ENCODE data around the gene VAV3.

DNA sequence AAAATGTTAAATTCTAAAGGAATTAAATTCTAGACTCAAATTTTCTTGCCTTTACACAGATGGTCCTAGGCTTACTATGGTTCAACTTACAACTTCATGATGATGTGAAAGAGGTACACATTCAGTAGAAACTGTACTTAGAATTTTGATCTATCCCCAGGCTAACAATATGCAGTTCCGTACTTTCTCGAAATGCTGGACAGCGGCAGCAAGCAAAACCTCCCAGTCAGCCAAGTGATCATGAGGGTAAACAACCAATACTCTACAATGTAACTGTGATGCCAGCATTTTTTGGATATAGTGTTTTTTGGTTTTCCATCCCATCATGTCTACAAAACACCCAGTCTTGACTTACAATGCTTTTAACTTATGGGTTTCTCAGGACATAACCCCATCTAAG is 25.7 kb downstream of the VAV3 start:
- TF ChIP-seq, protein P1, sequence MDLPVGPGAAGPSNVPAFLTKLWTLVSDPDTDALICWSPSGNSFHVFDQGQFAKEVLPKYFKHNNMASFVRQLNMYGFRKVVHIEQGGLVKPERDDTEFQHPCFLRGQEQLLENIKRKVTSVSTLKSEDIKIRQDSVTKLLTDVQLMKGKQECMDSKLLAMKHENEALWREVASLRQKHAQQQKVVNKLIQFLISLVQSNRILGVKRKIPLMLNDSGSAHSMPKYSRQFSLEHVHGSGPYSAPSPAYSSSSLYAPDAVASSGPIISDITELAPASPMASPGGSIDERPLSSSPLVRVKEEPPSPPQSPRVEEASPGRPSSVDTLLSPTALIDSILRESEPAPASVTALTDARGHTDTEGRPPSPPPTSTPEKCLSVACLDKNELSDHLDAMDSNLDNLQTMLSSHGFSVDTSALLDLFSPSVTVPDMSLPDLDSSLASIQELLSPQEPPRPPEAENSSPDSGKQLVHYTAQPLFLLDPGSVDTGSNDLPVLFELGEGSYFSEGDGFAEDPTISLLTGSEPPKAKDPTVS (IDR thresholded peaks at IDR 0.05; ENCODE audit: low read depth, low read length): no peak
- TF ChIP-seq SREBF2 (IDR thresholded peaks at IDR 0.05; ENCODE audit: low read length): no peak
- TF ChIP-seq, protein P2, sequence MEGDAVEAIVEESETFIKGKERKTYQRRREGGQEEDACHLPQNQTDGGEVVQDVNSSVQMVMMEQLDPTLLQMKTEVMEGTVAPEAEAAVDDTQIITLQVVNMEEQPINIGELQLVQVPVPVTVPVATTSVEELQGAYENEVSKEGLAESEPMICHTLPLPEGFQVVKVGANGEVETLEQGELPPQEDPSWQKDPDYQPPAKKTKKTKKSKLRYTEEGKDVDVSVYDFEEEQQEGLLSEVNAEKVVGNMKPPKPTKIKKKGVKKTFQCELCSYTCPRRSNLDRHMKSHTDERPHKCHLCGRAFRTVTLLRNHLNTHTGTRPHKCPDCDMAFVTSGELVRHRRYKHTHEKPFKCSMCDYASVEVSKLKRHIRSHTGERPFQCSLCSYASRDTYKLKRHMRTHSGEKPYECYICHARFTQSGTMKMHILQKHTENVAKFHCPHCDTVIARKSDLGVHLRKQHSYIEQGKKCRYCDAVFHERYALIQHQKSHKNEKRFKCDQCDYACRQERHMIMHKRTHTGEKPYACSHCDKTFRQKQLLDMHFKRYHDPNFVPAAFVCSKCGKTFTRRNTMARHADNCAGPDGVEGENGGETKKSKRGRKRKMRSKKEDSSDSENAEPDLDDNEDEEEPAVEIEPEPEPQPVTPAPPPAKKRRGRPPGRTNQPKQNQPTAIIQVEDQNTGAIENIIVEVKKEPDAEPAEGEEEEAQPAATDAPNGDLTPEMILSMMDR (IDR thresholded peaks at IDR 0.05 in 2 of 3, conservative IDR thresholded peaks at IDR 0.05 in 1 of 3; ENCODE audit: control insufficient read depth in 2 of 3, extremely low read depth in 1 of 3, insufficient read depth in 1 of 3, low read depth in 3 of 3, low read length in 3 of 3): no peak
- TF ChIP-seq ESRRA (IDR thresholded peaks at IDR 0.05; ENCODE audit: low read length): no peak
- TF ChIP-seq EZH2 (IDR thresholded peaks at IDR 0.05; ENCODE audit: borderline replicate concordance, control insufficient read depth, low read depth, low read length): no peak
- TF ChIP-seq NFYB (IDR thresholded peaks at IDR 0.05; ENCODE audit: insufficient read depth, low read depth, low read length): no peak
- TF ChIP-seq HCFC1 (IDR thresholded peaks at IDR 0.05; ENCODE audit: low read length): no peak
- no peak for TF ChIP-seq YY1 (IDR thresholded peaks at IDR 0.05; ENCODE audit: low read depth, low read length)
- no peak for TF ChIP-seq RCOR1 (conservative IDR thresholded peaks at IDR 0.05; ENCODE audit: low read depth, low read length)
- no peak for TF ChIP-seq CEBPB (IDR thresholded peaks at IDR 0.05; ENCODE audit: borderline replicate concordance in 1 of 2, low read depth in 2 of 2, low read length in 2 of 2)

All from GM12878 (cell line).